SU-DHL-6 (cell line): ENCODE measurements around the gene TM4SF20.

Experiments used
- H2AFZ ChIP-seq: fragments of 200-600 bp; sonication (generic); 2 replicates; pipeline ENCODE4 v1.6.1; 2014; ENCODE audit warnings: low read depth, mild to moderate bottlenecking, moderate library complexity, mixed read lengths, antibody characterized with exemption, low read length; ENCODE audit not compliant: severe bottlenecking
- H3F3A ChIP-seq: fragments of 200-600 bp; shearing (Covaris generic); 2 replicates; pipeline ENCODE4 v1.6.0; 2016; ENCODE audit warnings: antibody characterized with exemption, mild to moderate bottlenecking; ENCODE audit not compliant: insufficient read depth
- H3K27ac ChIP-seq: fragments of 200-600 bp; sonication (generic); 2 replicates; pipeline ENCODE4 v1.5.1; 2016; ENCODE audit warnings: low read depth, mild to moderate bottlenecking, low read length, moderate library complexity, mixed read lengths
- H3K27me3 ChIP-seq: fragments of 200-600 bp; sonication (generic), shearing (Covaris generic); 2 replicates; pipeline ENCODE4 v1.6.0; 2014; ENCODE audit warnings: mild to moderate bottlenecking, low read length
- H3K36me3 ChIP-seq: fragments of 200-600 bp; sonication (generic); 2 replicates; pipeline ENCODE4 v1.6.1; 2014; ENCODE audit warnings: mild to moderate bottlenecking, low read length, mixed read lengths
- H3K4me2 ChIP-seq: fragments of 300-600, 200-600 bp; shearing (Covaris generic), sonication (generic); 2 replicates; pipeline ENCODE4 v1.6.0; 2014; ENCODE audit warnings: low read length, low read depth, mild to moderate bottlenecking; ENCODE audit not compliant: poor library complexity, severe bottlenecking
- H3K4me3 ChIP-seq: fragments of 200-600 bp; sonication (generic); 2 replicates; pipeline ENCODE4 v1.5.1; 2014; ENCODE audit warnings: antibody characterized with exemption, low read length, mild to moderate bottlenecking, mixed read lengths; ENCODE audit not compliant: insufficient read depth, poor library complexity, severe bottlenecking
- H3K79me2 ChIP-seq: fragments of 200-600 bp; sonication (generic); 2 replicates; pipeline ENCODE4 v1.6.1; 2014; ENCODE audit warnings: mild to moderate bottlenecking, low read length, moderate library complexity; ENCODE audit not compliant: insufficient read depth
- H3K9ac ChIP-seq: fragments of 200-600 bp; sonication (generic); 2 replicates; pipeline ENCODE4 v1.7.0; 2014; ENCODE audit warnings: mild to moderate bottlenecking, low read length
- H3K9me2 ChIP-seq: fragments of 200-600 bp; sonication (generic); replicated peaks from 2 replicates; pipeline ENCODE4 v1.6.1; 2014; ENCODE audit warnings: low read length; ENCODE audit not compliant: insufficient read depth
- H3K9me3 ChIP-seq: fragments of 200-600 bp; sonication (generic); 2 replicates; pipeline ENCODE4 v1.6.1; 2014; ENCODE audit warnings: low read length, mixed read lengths; ENCODE audit not compliant: insufficient read depth
- H4K20me1 ChIP-seq: fragments of 200-600 bp; sonication (generic); 2 replicates; pipeline ENCODE4 v1.6.1; 2014; ENCODE audit warnings: low read depth, mild to moderate bottlenecking, antibody characterized with exemption, low read length, moderate library complexity, mixed read lengths
- CTCF ChIP-seq: fragments of 200-600 bp; sonication (generic); IDR thresholded peaks from one replicate; pipeline ENCODE4 v1.5.1; 2017; ENCODE audit warnings: antibody characterized with exemption, mild to moderate bottlenecking, low read length, moderate library complexity; ENCODE audit not compliant: insufficient read depth, poor library complexity, severe bottlenecking
- EZH2phosphoT487 ChIP-seq: fragments of 200-600 bp; sonication (generic), shearing (Covaris generic); conservative IDR thresholded peaks from 2 replicates; pipeline ENCODE4 v1.6.1; 2018; ENCODE audit warnings: mild to moderate bottlenecking, antibody characterized with exemption, low read length, moderate library complexity, mixed read lengths

TM4SF20 gene

GRCh38 chr2:227341553-227341952 lies 37.6 kb downstream of the TM4SF20 start:
- H3K9me2 ChIP-seq = no peaks in the 10 kb centered on the region
- H3K4me3 ChIP-seq = no peak overlapping the region
- TF ChIP-seq CTCF = no peak
- no peak for TF ChIP-seq EZH2phosphoT487
- peaks cover 12% of the 10 kb centered on the region for H3F3A ChIP-seq
- H3K27me3 ChIP-seq = no peaks in the 10 kb centered on the region
- H3K4me2 ChIP-seq = no peak overlapping the region
- H4K20me1 ChIP-seq = no peaks in the 10 kb centered on the region; the same call in 1 of the 2 replicates
- no peaks in the 10 kb centered on the region for H3K79me2 ChIP-seq
- H3K27ac ChIP-seq = no peak overlapping the region
- H2AFZ ChIP-seq = no peak overlapping the region
- H3K9ac ChIP-seq = no peak overlapping the region
- peaks cover 42% of the 10 kb centered on the region; the same call in 1 of the 2 replicates for H3K36me3 ChIP-seq
- no peaks in the 10 kb centered on the region for H3K9me3 ChIP-seq

- no peaks in the 10 kb centered on the region for H3K27me3 ChIP-seq
- no peak for TF ChIP-seq EZH2phosphoT487
- no peak for TF ChIP-seq CTCF
- no peak overlapping the region for H3K9ac ChIP-seq
- H3K36me3 ChIP-seq = peaks cover 38% of the 10 kb centered on the region; the same call in 1 of the 2 replicates
- H3F3A ChIP-seq = peaks cover 12% of the 10 kb centered on the region
- H2AFZ ChIP-seq = no peak overlapping the region
- H3K27ac ChIP-seq = no peak overlapping the region
- no peaks in the 10 kb centered on the region; the same call in 1 of the 2 replicates for H4K20me1 ChIP-seq
- no peaks in the 10 kb centered on the region for H3K79me2 ChIP-seq
- H3K4me3 ChIP-seq = no peak overlapping the region
- H3K9me3 ChIP-seq = no peaks in the 10 kb centered on the region
- no peaks in the 10 kb centered on the region for H3K9me2 ChIP-seq
- H3K4me2 ChIP-seq = no peak overlapping the region
Measured at GRCh38 chr2:227340106-227340505, 39.0 kb downstream of the TM4SF20 start.

- H3F3A ChIP-seq = peaks cover 12% of the 10 kb centered on the region
- H3K9ac ChIP-seq = no peak overlapping the region
- H3K36me3 ChIP-seq = peaks cover 35% of the 10 kb centered on the region; the same call in 1 of the 2 replicates
- TF ChIP-seq EZH2phosphoT487 = no peak
- no peak for TF ChIP-seq CTCF
- H3K4me3 ChIP-seq = no peak overlapping the region
- H4K20me1 ChIP-seq = no peaks in the 10 kb centered on the region; the same call in 1 of the 2 replicates
- H2AFZ ChIP-seq = no peak overlapping the region
- H3K27ac ChIP-seq = no peak overlapping the region
- no peaks in the 10 kb centered on the region for H3K27me3 ChIP-seq
- H3K4me2 ChIP-seq = no peak overlapping the region
- no peaks in the 10 kb centered on the region; the same call in 1 of the 2 replicates for H3K79me2 ChIP-seq
- H3K9me3 ChIP-seq = no peaks in the 10 kb centered on the region
- no peaks in the 10 kb centered on the region for H3K9me2 ChIP-seq
Measured at GRCh38 chr2:227339098-227339599, 40.0 kb downstream of the TM4SF20 start.
